HepG2 (cell line): ENCODE data around the gene SEC61G. TPM values are rescaled to one million over a fixed set of nuclear protein-coding genes. Genes with fewer than 3 reads are reported as not detected.

ENCODE experiments used
- ATAC-seq: fragments of 200-7000 bp; cut with Tn5 transposase; 3 replicates; pipeline ENCODE4 v1.9.1; 2020; ENCODE audit warnings: mild to moderate bottlenecking, moderate library complexity
- BruUV-seq: library from RNA; stranded (reverse); fragments of 400-500 nt; replicated peaks from 2 replicates; lab custom pipeline; 2021; lab: Mats Ljungman, UMichigan
- CTCF ChIA-PET: fragments of 300-600 bp; formaldehyde crosslinking; extraction: SDS; loops from one replicate; lab custom pipeline; 2021; ENCODE audit warnings: low total read pairs, inconsistent platforms, low intra/inter-chr PET ratio; lab: Yijun Ruan, JAX
- POLR2A ChIA-PET: fragments of 350-600 bp; sonication (Branson Sonifier 250); formaldehyde crosslinking; loops from one replicate; lab custom pipeline; 2020; ENCODE audit warnings: antibody characterized with exemption, inconsistent platforms; lab: Yijun Ruan, JAX
- DNase-seq: peaks from one replicate; pipeline ENCODE4 v3.0.0-alpha.2; 2015; ENCODE audit warnings: low spot score
- FAIRE-seq: peaks from 3 replicates; lab custom pipeline; 2011; peaks lifted over from hg19 to GRCh38; lab: Jason Lieb, UNC
- H2AFZ ChIP-seq: one replicate; pipeline ENCODE4 v1.6.1; 2011; ENCODE audit warnings: low read length, inconsistent platforms
- H3K27ac ChIP-seq: fragments of 300-600 bp; 3 replicates; pipeline ENCODE4 v1.8.0; 2011; ENCODE audit warnings: mixed run types, mild to moderate bottlenecking, mixed read lengths, low read length, inconsistent platforms; ENCODE audit not compliant: insufficient read depth; ENCODE audit errors: extremely low read length
- H3K27me3 ChIP-seq, 2 experiments: fragments of 200-600 bp in 1 of 2; 2 replicates in 1 of 2; 3 replicates in 1 of 2; pipeline versions ENCODE4 v1.6.0 to v1.8.0; 2011; ENCODE audit warnings: low read length in 2 of 2, mild to moderate bottlenecking in 2 of 2, moderate library complexity in 2 of 2, inconsistent platforms in 1 of 2; ENCODE audit not compliant: insufficient read depth in 2 of 2, control insufficient read depth in 1 of 2
- H3K36me3 ChIP-seq, 2 experiments: fragments of 200-600 bp in 1 of 2; replicated peaks in 1 of 2; 2 replicates in 1 of 2; 3 replicates in 1 of 2; pipeline versions ENCODE4 v1.5.1 to v1.8.0; 2011; ENCODE audit warnings: low read length in 2 of 2, inconsistent platforms in 1 of 2; ENCODE audit not compliant: insufficient read depth in 2 of 2, control insufficient read depth in 1 of 2
- H3K4me1 ChIP-seq: 2 replicates; pipeline ENCODE4 v1.5.1; 2012; ENCODE audit warnings: low read length, inconsistent platforms; ENCODE audit not compliant: insufficient read depth
- H3K4me2 ChIP-seq: 2 replicates; pipeline ENCODE4 v1.6.0; 2011; ENCODE audit warnings: low read depth, low read length, inconsistent platforms
- H3K4me3 ChIP-seq, 3 experiments: fragments of 200-600 bp in 1 of 3; sonication (generic), shearing (Covaris generic) in 1 of 3; replicated peaks in 1 of 3; 2 replicates each; pipeline ENCODE4 v1.5.1; 2011 to 2016; ENCODE audit warnings: low read length in 3 of 3, inconsistent platforms in 2 of 3, low read depth in 2 of 3, mild to moderate bottlenecking in 2 of 3, control low read depth in 1 of 3, mixed read lengths in 1 of 3; ENCODE audit not compliant: insufficient read depth in 1 of 3
- H3K79me2 ChIP-seq: one replicate; pipeline ENCODE4 v1.6.1; 2011; ENCODE audit warnings: low read length, inconsistent platforms; ENCODE audit not compliant: insufficient read depth
- H3K9ac ChIP-seq: 2 replicates; pipeline ENCODE4 v1.6.0; 2011; ENCODE audit warnings: mild to moderate bottlenecking, low read depth, low read length, inconsistent platforms; ENCODE audit not compliant: insufficient read depth
- H3K9me3 ChIP-seq: 2 replicates; pipeline ENCODE4 v1.5.1; 2012; ENCODE audit warnings: mild to moderate bottlenecking, low read length
- H4K20me1 ChIP-seq: 2 replicates; pipeline ENCODE4 v1.6.0; 2011; ENCODE audit warnings: inconsistent platforms, mild to moderate bottlenecking, low read length, moderate library complexity; ENCODE audit not compliant: insufficient read depth
- AKNA ChIP-seq: sonication (generic); formaldehyde crosslinking; IDR thresholded peaks from 2 replicates; pipeline ENCODE4 v1.4.0; 2020; ENCODE audit warnings: missing genetic modification reagents, borderline replicate concordance
- HBP1 ChIP-seq: IDR thresholded peaks from 2 replicates; pipeline ENCODE4 v1.6.1; 2016; ENCODE audit warnings: low read depth, control low read depth
- JUND ChIP-seq: sonication (generic); formaldehyde crosslinking; IDR thresholded peaks from 2 replicates; pipeline ENCODE4 v1.8.0; 2022; ENCODE audit warnings: mild to moderate bottlenecking, missing genetic modification reagents
- PCBP2 ChIP-seq: fragments of 200-400 bp; formaldehyde crosslinking; optimal IDR thresholded peaks from 2 replicates; pipeline ENCODE3; 2018; ENCODE audit warnings: low read length, low read depth; ENCODE audit not compliant: poor library complexity, severe bottlenecking
- ZNF180 ChIP-seq: sonication (generic); formaldehyde crosslinking; IDR thresholded peaks from 2 replicates; pipeline ENCODE4 v1.4.0; 2020; ENCODE audit warnings: low read depth, missing genetic modification reagents, borderline replicate concordance
- ZNF713 ChIP-seq: sonication (generic); formaldehyde crosslinking; IDR thresholded peaks from 2 replicates; pipeline ENCODE4 v1.4.0; 2020; ENCODE audit warnings: mild to moderate bottlenecking, missing genetic modification reagents
- ZNF747 ChIP-seq: sonication (generic); formaldehyde crosslinking; IDR thresholded peaks from 2 replicates; pipeline ENCODE4 v1.8.1; 2023; ENCODE audit warnings: missing genetic modification reagents, mild to moderate bottlenecking, borderline replicate concordance
- WGBS: methylation state at CpG from one replicate; pipeline ENCODE4 v1.1.6; 2017; ENCODE audit warnings: low lambda C conversion rate; 5-methylcytosine and 5-hydroxymethylcytosine counted together
- in situ Hi-C: cut with HindIII; loops from 2 replicates; pipeline ENCODE4 v1.10.0; 2017; ENCODE audit warnings: low pct_unique_long_range_greater_than_20kb; ENCODE audit not compliant: extremely low pct_ligation_motif_present
- intact Hi-C: fragments of 100-400 bp; cut with micrococcal nuclease; formaldehyde crosslinking; loops from one replicate; pipeline ENCODE4 v1.10.0; 2022; ENCODE audit not compliant: unreplicated experiment
- polyA plus RNA-seq, 8 experiments: library from polyadenylated mRNA; depleted of rRNA in 3 of 8; stranded (reverse) in 7 of 8; unstranded in 1 of 8; fragments of >200 nt; fragmentation: Illumina TruSeq in 4 of 8; extraction: Trizol in 4 of 8; gene quantifications; 2 replicates each; pipeline versions ENCODE4 v1.2.1 to v1.2.3, GENCODE V29; 2011 to 2016; ENCODE audit warnings: low read depth in 4 of 8, missing spikeins in 1 of 8, mixed read lengths in 1 of 8; ENCODE audit not compliant: insufficient read depth in 1 of 8
- total RNA-seq, 5 experiments: library from RNA; depleted of rRNA; stranded (reverse); fragments of >200 nt; fragmentation: Illumina TruSeq; extraction: Trizol; gene quantifications; 2 replicates each; pipeline ENCODE4 v1.2.3, GENCODE V29; 2016; ENCODE audit warnings: low read depth in 1 of 5
- TF ChIP-seq, protein P1 (sequence below): sonication (generic); formaldehyde crosslinking; IDR thresholded peaks from 2 replicates; pipeline ENCODE4 v1.5.0; 2020; ENCODE audit warnings: mild to moderate bottlenecking, missing genetic modification reagents
- TF ChIP-seq, protein P2 (sequence below): IDR thresholded peaks from 2 replicates; pipeline ENCODE4 v1.6.1; 2016; ENCODE audit warnings: missing compliant biosample characterization, missing genetic modification reagents, borderline replicate concordance
- TF ChIP-seq, protein P3 (sequence below): sonication (generic); formaldehyde crosslinking; IDR thresholded peaks from 2 replicates; pipeline ENCODE4 v1.5.1; 2020; ENCODE audit warnings: missing genetic modification reagents, mild to moderate bottlenecking, borderline replicate concordance
- TF ChIP-seq, protein P4 (sequence below): sonication (generic); formaldehyde crosslinking; IDR thresholded peaks from 2 replicates; pipeline ENCODE4 v1.4.0; 2020; ENCODE audit warnings: mild to moderate bottlenecking, missing genetic modification reagents

SEC61G gene
- total and polyA plus RNA-seq, 2 of the 13 experiments (the other 11 are each of a cell fraction or from before 2014, with no cell fraction given), result 126 to 328 TPM

DNA sequence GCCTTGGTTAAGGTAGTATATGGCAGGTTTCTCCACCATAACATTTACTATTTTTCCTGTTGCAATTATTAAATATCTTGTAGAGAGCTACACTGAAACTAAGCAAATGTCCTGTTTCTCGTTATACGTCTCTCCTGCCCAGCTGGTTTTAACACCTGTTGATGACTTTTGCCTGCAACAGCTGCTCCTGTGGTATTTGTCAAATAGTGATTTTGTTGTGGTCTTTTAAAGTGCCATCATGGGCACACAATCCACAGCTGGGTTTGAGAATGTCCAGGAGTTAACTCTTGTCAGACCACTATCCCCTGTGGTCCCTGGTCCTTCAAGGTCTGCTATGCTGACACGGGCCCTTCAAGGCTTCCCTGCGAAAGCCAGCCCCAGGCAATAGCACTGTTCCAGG is 24.9 kb upstream of the SEC61G start:
- Histone ChIP-seq H3K4me3 (no peak overlapping the region), H3K9ac (no peak overlapping the region), H3K9me3 (no peaks in the 10 kb centered on the region), H4K20me1 (no peaks in the 10 kb centered on the region), H2AFZ (no peak overlapping the region), H3K36me3 (no peaks in the 10 kb centered on the region), H3K79me2 (no peaks in the 10 kb centered on the region), H3K4me1 (no peaks in the 10 kb centered on the region), H3K4me2 (no peak overlapping the region), H3K27me3 (peaks cover 0 to 7% of the 10 kb centered on the region in 2 experiments; a peak in 1 of 5 replicates), H3K27ac (no peak overlapping the region)
- DNase-seq (no peak), ATAC-seq (no peak), FAIRE-seq (no peak)
- CTCF ChIA-PET, result no interaction called here
- in situ Hi-C loops, result no loop called here
- BruUV-seq, result no TSS peak
- POLR2A ChIA-PET, result no interaction called here
- intact Hi-C loops, result no loop called here
- WGBS, result 38% methylated on average over 4 of the region's 4 CpGs
- TF ChIP-seq ZNF180 (CRISPR knock-in tag), result no peak
- no peak for TF ChIP-seq HBP1 (CRISPR knock-in tag)
- no peak for TF ChIP-seq ZNF713 (CRISPR knock-in tag)
- TF ChIP-seq, protein P1, sequence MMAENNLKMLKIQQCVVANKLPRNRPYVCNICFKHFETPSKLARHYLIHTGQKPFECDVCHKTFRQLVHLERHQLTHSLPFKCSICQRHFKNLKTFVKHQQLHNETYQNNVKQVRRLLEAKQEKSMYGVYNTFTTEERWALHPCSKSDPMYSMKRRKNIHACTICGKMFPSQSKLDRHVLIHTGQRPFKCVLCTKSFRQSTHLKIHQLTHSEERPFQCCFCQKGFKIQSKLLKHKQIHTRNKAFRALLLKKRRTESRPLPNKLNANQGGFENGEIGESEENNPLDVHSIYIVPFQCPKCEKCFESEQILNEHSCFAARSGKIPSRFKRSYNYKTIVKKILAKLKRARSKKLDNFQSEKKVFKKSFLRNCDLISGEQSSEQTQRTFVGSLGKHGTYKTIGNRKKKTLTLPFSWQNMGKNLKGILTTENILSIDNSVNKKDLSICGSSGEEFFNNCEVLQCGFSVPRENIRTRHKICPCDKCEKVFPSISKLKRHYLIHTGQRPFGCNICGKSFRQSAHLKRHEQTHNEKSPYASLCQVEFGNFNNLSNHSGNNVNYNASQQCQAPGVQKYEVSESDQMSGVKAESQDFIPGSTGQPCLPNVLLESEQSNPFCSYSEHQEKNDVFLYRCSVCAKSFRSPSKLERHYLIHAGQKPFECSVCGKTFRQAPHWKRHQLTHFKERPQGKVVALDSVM, result no peak
- TF ChIP-seq ZNF747 (CRISPR knock-in tag), result no peak
- TF ChIP-seq, protein P2, sequence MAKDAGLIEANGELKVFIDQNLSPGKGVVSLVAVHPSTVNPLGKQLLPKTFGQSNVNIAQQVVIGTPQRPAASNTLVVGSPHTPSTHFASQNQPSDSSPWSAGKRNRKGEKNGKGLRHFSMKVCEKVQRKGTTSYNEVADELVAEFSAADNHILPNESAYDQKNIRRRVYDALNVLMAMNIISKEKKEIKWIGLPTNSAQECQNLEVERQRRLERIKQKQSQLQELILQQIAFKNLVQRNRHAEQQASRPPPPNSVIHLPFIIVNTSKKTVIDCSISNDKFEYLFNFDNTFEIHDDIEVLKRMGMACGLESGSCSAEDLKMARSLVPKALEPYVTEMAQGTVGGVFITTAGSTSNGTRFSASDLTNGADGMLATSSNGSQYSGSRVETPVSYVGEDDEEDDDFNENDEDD (CRISPR knock-in tag), result no peak
- TF ChIP-seq, protein P3, sequence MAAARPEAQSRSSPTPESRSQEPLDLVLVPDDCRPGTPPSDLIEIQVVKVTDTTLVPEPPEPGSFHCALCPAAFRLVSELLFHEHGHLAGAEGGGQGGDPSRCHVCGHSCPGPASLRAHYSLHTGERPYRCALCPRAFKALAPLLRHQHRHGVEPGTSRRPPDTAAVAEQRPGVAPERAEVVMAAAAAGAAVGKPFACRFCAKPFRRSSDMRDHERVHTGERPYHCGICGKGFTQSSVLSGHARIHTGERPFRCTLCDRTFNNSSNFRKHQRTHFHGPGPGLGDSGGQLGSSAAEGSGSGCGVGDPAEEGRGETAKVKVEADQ (CRISPR knock-in tag), result no peak
- TF ChIP-seq AKNA, result no peak
- TF ChIP-seq PCBP2, result no peak
- no peak for TF ChIP-seq JUND (CRISPR knock-in tag)
- TF ChIP-seq, protein P4, sequence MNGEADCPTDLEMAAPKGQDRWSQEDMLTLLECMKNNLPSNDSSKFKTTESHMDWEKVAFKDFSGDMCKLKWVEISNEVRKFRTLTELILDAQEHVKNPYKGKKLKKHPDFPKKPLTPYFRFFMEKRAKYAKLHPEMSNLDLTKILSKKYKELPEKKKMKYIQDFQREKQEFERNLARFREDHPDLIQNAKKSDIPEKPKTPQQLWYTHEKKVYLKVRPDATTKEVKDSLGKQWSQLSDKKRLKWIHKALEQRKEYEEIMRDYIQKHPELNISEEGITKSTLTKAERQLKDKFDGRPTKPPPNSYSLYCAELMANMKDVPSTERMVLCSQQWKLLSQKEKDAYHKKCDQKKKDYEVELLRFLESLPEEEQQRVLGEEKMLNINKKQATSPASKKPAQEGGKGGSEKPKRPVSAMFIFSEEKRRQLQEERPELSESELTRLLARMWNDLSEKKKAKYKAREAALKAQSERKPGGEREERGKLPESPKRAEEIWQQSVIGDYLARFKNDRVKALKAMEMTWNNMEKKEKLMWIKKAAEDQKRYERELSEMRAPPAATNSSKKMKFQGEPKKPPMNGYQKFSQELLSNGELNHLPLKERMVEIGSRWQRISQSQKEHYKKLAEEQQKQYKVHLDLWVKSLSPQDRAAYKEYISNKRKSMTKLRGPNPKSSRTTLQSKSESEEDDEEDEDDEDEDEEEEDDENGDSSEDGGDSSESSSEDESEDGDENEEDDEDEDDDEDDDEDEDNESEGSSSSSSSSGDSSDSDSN, result no peak
